Epidermal melanocyte (primary cell): ENCODE measurements around the gene SERINC3.

Experiments
- DNase-seq: peaks from one replicate; pipeline ENCODE4 v3.0.0; 2011; ENCODE audit warnings: low spot score; ENCODE audit not compliant: insufficient read length

The SERINC3 gene

GRCh38 chr20:44467289-44467883 is 54.5 kb downstream of the SERINC3 start:
- no peak for DNase-seq

- DNase-seq: no peak
These were observed 56.8 kb downstream of the SERINC3 start for GRCh38 chr20:44465001-44465560.

- no peak for DNase-seq
These were observed 57.4 kb downstream of the SERINC3 start for GRCh38 chr20:44464514-44464913.

- no peak for DNase-seq
These were observed 58.4 kb downstream of the SERINC3 start for GRCh38 chr20:44463466-44463865.

- no peak for DNase-seq
These were observed 60.1 kb downstream of the SERINC3 start for GRCh38 chr20:44461803-44462174.

- DNase-seq: no peak
These were observed 60.6 kb downstream of the SERINC3 start for GRCh38 chr20:44461142-44461802.

GRCh38 chr20:44460795-44461141 is 61.1 kb downstream of the SERINC3 start:
- DNase-seq: no peak

- no peak for DNase-seq
These were observed 62.6 kb downstream of the SERINC3 start for GRCh38 chr20:44459271-44459670.

- no peak for DNase-seq
These were observed 64.9 kb downstream of the SERINC3 start for GRCh38 chr20:44457016-44457415.

GRCh38 chr20:44456611-44457010 is 65.3 kb downstream of the SERINC3 start:
- DNase-seq: no peak

- no peak for DNase-seq
These were observed 66.7 kb downstream of the SERINC3 start for GRCh38 chr20:44455126-44455525.

GRCh38 chr20:44454306-44454963 is 67.4 kb downstream of the SERINC3 start:
- DNase-seq: no peak

- DNase-seq: no peak
These were observed 70.9 kb downstream of the SERINC3 start for GRCh38 chr20:44450903-44451450.

GRCh38 chr20:44450281-44450889 is 71.5 kb downstream of the SERINC3 start:
- no peak for DNase-seq

- DNase-seq: no peak
These were observed 72.0 kb downstream of the SERINC3 start for GRCh38 chr20:44449864-44450263.

- no peak for DNase-seq
These were observed 72.9 kb downstream of the SERINC3 start for GRCh38 chr20:44448753-44449546.

- DNase-seq: no peak
These were observed 73.9 kb downstream of the SERINC3 start for GRCh38 chr20:44447827-44448419.
